Ovary (tissue), 3 donors: Measurements from ENCODE around the gene LRRD1.

Experiments used
- CTCF ChIP-seq, 3 donors: fragments of 450-650 bp in 2 of 3; fragments of 200-600 bp in 1 of 3; IDR thresholded peaks; one replicate each; pipeline versions ENCODE4 v1.5.1 to v1.8.0; 2016 to 2022; ENCODE audit warnings: antibody characterized with exemption in 3 of 3, mild to moderate bottlenecking in 1 of 3
- EP300 ChIP-seq: sonication (generic); formaldehyde crosslinking; IDR thresholded peaks from one replicate; pipeline ENCODE4 v1.6.1; 2017; ENCODE audit warnings: antibody characterized with exemption
- POLR2A ChIP-seq: fragments of 450-650 bp; IDR thresholded peaks from one replicate; pipeline ENCODE4 v1.6.1; 2017; ENCODE audit warnings: antibody characterized with exemption, mild to moderate bottlenecking, moderate library complexity
- donor health status: DM: no; HTN: no; CAD: no.

- no peak for TF ChIP-seq EP300
- no peak for TF ChIP-seq CTCF (IDR thresholded peaks at IDR 0.05)
- no peak for TF ChIP-seq POLR2A
Observed at GRCh38 chr7:92116949-92117348, 62.0 kb downstream of the LRRD1 start.
